Lower leg skin (tissue), 3 donors: ENCODE results near the gene NEK1.

ENCODE experiments used
- POLR2A ChIP-seq, 2 donors: fragments of 450-650 bp; IDR thresholded peaks; one replicate each; pipeline ENCODE4 v1.6.1; 2016 to 2017; ENCODE audit warnings: antibody characterized with exemption in 2 of 2, mild to moderate bottlenecking in 1 of 2, moderate library complexity in 1 of 2
- TF ChIP-seq, protein P1 (sequence below), 3 donors: fragments of 450-650 bp; IDR thresholded peaks; one replicate each; pipeline ENCODE4 v1.5.1; 2016; ENCODE audit warnings: antibody characterized with exemption in 3 of 3, mild to moderate bottlenecking in 3 of 3, moderate library complexity in 2 of 3

DNA sequence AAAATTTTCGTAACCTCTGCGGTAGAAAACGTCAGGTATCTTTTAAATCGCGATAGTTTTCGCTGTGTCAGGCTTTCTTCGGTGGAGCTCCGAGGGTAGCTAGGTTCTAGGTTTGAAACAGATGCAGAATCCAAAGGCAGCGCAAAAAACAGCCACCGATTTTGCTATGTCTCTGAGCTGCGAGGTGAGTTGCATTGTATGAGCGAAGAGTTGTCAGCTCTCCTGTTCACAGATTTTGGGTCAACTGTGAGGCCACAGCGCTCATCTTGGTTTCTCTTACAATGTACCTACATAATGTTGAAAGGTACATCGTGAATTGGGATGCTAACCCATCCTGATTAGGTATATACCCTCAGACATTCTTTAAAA lies 8.5 kb upstream of the NEK1 start:
- TF ChIP-seq POLR2A (IDR thresholded peaks at IDR 0.05): no peak
- TF ChIP-seq, protein P1, sequence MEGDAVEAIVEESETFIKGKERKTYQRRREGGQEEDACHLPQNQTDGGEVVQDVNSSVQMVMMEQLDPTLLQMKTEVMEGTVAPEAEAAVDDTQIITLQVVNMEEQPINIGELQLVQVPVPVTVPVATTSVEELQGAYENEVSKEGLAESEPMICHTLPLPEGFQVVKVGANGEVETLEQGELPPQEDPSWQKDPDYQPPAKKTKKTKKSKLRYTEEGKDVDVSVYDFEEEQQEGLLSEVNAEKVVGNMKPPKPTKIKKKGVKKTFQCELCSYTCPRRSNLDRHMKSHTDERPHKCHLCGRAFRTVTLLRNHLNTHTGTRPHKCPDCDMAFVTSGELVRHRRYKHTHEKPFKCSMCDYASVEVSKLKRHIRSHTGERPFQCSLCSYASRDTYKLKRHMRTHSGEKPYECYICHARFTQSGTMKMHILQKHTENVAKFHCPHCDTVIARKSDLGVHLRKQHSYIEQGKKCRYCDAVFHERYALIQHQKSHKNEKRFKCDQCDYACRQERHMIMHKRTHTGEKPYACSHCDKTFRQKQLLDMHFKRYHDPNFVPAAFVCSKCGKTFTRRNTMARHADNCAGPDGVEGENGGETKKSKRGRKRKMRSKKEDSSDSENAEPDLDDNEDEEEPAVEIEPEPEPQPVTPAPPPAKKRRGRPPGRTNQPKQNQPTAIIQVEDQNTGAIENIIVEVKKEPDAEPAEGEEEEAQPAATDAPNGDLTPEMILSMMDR (IDR thresholded peaks at IDR 0.05): no peak
